Mesodermal cell (in vitro differentiated cells): ENCODE results near the gene SNAI3.

Experiments
- H3K27ac ChIP-seq: 2 replicates; pipeline ENCODE4 v1.7.0; 2013; ENCODE audit warnings: mild to moderate bottlenecking, low read depth, low read length, moderate library complexity; ENCODE audit not compliant: severe bottlenecking
- H3K36me3 ChIP-seq: 2 replicates; pipeline ENCODE4 v1.7.1; 2013; ENCODE audit warnings: mild to moderate bottlenecking, low read length, moderate library complexity; ENCODE audit not compliant: control insufficient read depth, insufficient read depth
- H3K4me1 ChIP-seq: one replicate; pipeline ENCODE4 v1.7.1; 2013; ENCODE audit warnings: mild to moderate bottlenecking, low read length; ENCODE audit not compliant: insufficient read depth, control insufficient read depth, poor library complexity, severe bottlenecking
- H3K4me3 ChIP-seq: 2 replicates; pipeline ENCODE4 v1.7.0; 2013; ENCODE audit warnings: low read length, control low read depth, mild to moderate bottlenecking; ENCODE audit not compliant: insufficient read depth, poor library complexity, severe bottlenecking; ENCODE audit errors: extremely low read depth
- H3K9me3 ChIP-seq: 2 replicates; pipeline ENCODE4 v1.7.1; 2013; ENCODE audit warnings: mild to moderate bottlenecking, low read length, moderate library complexity; ENCODE audit not compliant: control insufficient read depth
- WGBS, 2 experiments: methylation state at CpG; one replicate each; pipeline ENCODE4 v1.1.5; 2013; ENCODE audit warnings: missing lambda C conversion rate in 2 of 2; ENCODE audit not compliant: insufficient coverage in 2 of 2; 5-methylcytosine and 5-hydroxymethylcytosine counted together

The SNAI3 gene

DNA sequence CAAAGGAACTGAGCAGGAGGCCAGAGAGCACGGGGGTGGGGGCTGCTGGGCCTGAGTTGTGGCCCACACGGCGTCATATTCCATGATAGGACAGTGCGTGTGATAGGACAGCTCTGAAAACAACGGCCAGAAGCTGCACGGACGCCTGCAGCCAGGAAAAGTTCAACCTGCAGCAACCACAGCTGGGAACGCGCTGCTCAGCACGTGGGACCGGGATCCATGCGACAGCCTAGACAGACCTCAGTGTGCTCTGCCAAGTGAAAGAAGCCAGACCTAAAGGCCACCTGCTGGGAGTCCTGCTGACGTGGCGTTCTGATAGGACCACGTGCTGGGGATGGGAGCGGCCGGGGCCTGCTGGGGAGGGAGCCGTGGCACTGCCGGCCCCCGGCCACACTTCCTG, 41.6 kb upstream of the SNAI3 start:
- WGBS, 2 experiments = 76 to 81% methylated on average over 17 to 20 of the region's 20 CpGs
- Histone ChIP-seq H3K4me3 (no peak overlapping the region), H3K9me3 (no peaks in the 10 kb centered on the region), H3K27ac (no peak overlapping the region), H3K4me1 (no peaks in the 10 kb centered on the region), H3K36me3 (peaks cover 64% of the 10 kb centered on the region)

DNA sequence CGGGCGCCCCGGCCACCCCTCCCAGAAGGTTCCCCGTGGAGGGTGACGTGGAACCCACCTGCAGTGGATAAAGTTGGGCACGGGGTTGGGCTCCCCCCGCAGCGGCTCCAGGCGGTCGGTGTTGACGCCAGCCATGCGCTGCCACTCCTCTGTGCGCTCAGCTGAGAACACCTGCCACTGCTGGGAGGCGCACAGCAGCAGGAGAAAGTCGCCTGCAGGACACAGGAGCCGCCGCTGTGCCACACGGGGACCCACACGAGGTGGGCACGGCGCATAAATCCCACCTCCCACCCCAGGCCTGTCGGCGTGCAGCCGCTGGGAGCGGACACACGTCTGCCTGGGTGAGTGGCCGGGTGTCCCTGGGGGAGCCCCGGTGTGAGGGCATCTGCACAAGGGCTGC, 40.7 kb upstream of the SNAI3 start:
- Histone ChIP-seq H3K27ac (no peak overlapping the region), H3K4me3 (no peak overlapping the region), H3K9me3 (no peaks in the 10 kb centered on the region), H3K4me1 (no peaks in the 10 kb centered on the region), H3K36me3 (peaks cover 63% of the 10 kb centered on the region)
- 96 to 97% methylated on average over 26 to 28 of the region's 28 CpGs for WGBS, 2 experiments

GRCh38 chr16:88726408-88726749, 40.1 kb upstream of the SNAI3 start:
- Histone ChIP-seq H3K27ac (no peak overlapping the region), H3K9me3 (no peaks in the 10 kb centered on the region), H3K36me3 (peaks cover 65% of the 10 kb centered on the region), H3K4me1 (no peaks in the 10 kb centered on the region), H3K4me3 (no peak overlapping the region)
- 96 to 98% methylated on average over 13 to 14 of the region's 17 CpGs for WGBS, 2 experiments

GRCh38 chr16:88725609-88726407, 39.5 kb upstream of the SNAI3 start:
- Histone ChIP-seq H3K27ac (no peak overlapping the region), H3K36me3 (peaks cover 71% of the 10 kb centered on the region), H3K9me3 (no peaks in the 10 kb centered on the region), H3K4me3 (no peak overlapping the region), H3K4me1 (no peaks in the 10 kb centered on the region)
- WGBS, 2 experiments = 90 to 95% methylated on average over 27 to 29 of the region's 32 CpGs

DNA sequence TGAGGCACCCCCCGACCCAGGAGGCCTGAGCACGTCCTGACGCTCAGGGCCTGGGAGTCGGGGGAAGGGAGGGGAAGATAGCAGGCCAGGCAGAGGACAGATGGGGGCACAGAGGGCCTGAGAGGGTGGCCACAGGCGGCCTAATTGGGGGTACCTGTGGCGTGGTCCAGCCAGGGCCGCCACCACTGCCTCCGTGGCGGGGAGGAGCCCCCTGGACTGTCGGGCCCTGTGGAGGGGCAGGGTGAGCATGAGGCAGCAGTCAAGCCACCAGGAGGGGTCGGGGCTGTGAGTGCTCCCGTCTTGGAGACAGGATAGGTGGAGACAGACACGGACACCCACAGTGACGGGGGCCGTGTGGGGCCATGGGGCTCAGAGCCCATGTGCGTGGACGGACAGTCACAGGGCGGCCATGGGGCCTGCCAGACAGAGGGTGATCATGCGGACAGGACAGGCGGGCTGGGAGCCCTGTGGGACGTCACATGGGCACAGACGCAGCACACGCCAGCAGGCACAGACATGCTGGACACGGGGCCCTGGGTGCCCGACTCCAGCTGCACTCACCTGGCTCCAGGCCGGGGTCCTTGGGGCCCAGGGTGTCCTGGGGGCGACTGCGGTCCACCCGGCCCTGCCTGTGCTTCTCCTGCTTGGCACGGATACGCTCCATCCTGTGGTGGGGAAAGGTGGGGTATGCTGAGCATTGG, 38.7 kb upstream of the SNAI3 start:
- Histone ChIP-seq H3K27ac (no peak overlapping the region), H3K36me3 (peaks cover 74% of the 10 kb centered on the region), H3K9me3 (no peaks in the 10 kb centered on the region), H3K4me1 (no peaks in the 10 kb centered on the region), H3K4me3 (no peak overlapping the region)
- WGBS, 2 experiments = 91 to 94% methylated on average over 21 to 31 of the region's 31 CpGs

- Histone ChIP-seq H3K9me3 (no peaks in the 10 kb centered on the region), H3K4me3 (no peak overlapping the region), H3K4me1 (no peaks in the 10 kb centered on the region), H3K27ac (no peak overlapping the region), H3K36me3 (peaks cover 83% of the 10 kb centered on the region)
- WGBS, 2 experiments = 93 to 98% methylated on average over 13 to 16 of the region's 17 CpGs
These were observed 37.6 kb upstream of the SNAI3 start for GRCh38 chr16:88723911-88724310.

- Histone ChIP-seq H3K4me1 (no peaks in the 10 kb centered on the region), H3K9me3 (no peaks in the 10 kb centered on the region), H3K27ac (no peak overlapping the region), H3K36me3 (peaks cover 87% of the 10 kb centered on the region), H3K4me3 (no peak overlapping the region)
- WGBS, 2 experiments = 81 to 92% methylated on average over 7 to 8 of the region's 8 CpGs
These were observed 37.2 kb upstream of the SNAI3 start for GRCh38 chr16:88723507-88723887.

DNA sequence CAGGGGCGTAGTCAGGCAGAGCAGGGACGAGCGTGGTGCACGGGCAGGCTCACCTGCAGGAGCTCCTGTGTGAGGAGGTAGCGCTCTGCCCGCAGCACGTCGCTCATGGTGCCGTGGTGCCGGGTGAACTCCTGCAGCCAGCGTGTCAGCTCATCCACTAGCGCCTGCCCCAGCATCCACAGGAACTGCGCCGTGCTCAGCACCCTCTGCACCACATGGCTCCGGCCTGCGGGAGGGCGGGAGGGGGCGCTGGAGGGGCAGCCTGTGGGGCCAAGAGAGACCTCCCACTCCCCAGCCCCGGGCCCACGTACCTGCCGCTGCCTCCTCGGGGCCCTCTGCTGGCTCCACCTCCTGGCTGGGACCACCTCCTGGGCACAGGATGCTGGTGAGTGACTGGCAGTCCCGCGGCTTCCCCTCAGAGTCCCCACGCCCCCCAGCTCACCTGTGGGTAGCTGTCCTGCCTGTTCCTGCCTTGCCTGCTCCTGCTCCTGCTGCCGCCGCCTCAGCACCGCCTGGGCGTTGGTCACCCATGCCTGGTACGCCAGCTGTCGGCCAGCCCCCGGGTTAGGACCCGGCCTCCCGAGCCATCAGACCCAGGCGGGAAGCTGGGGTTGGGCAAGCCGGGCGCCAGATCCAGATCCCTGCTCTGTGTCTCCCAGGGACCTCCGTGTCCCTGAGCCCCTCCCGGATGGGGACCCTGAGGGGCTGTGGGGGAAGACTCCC, 36.6 kb upstream of the SNAI3 start:
- H3K9me3 ChIP-seq = no peaks in the 10 kb centered on the region
- no peaks in the 10 kb centered on the region for H3K4me1 ChIP-seq
- peaks cover 89% of the 10 kb centered on the region for H3K36me3 ChIP-seq
- H3K4me3 ChIP-seq = no peak overlapping the region
- no peak overlapping the region for H3K27ac ChIP-seq
- 92 to 95% methylated on average over 30 to 33 of the region's 39 CpGs for WGBS, 2 experiments

- H3K4me1 ChIP-seq = no peaks in the 10 kb centered on the region
- peaks cover 88% of the 10 kb centered on the region for H3K36me3 ChIP-seq
- 96% methylated on average over 53 to 61 of the region's 61 CpGs for WGBS, 2 experiments
- H3K27ac ChIP-seq = no peak overlapping the region
- no peak overlapping the region for H3K4me3 ChIP-seq
- no peaks in the 10 kb centered on the region for H3K9me3 ChIP-seq
These were observed 35.8 kb upstream of the SNAI3 start for GRCh38 chr16:88721815-88722755.

GRCh38 chr16:88721236-88721635, 34.9 kb upstream of the SNAI3 start:
- Histone ChIP-seq H3K27ac (no peak overlapping the region), H3K4me1 (no peaks in the 10 kb centered on the region), H3K4me3 (no peak overlapping the region), H3K9me3 (no peaks in the 10 kb centered on the region), H3K36me3 (peaks cover 89% of the 10 kb centered on the region)
- 98 to 99% methylated on average over 13 to 14 of the region's 17 CpGs for WGBS, 2 experiments
